Activated CD4-positive, CD25-positive, alpha-beta regulatory T cell treated with anti-CD3 and anti-CD28 coated beads, Interleukin-2, amount 50 U/mL, for 72 hours (primary cell): Measurements from ENCODE around the gene CDH23.

Experiments
- DNase-seq: peaks from one replicate; pipeline ENCODE4 v3.0.0; 2021

Gene CDH23

DNA sequence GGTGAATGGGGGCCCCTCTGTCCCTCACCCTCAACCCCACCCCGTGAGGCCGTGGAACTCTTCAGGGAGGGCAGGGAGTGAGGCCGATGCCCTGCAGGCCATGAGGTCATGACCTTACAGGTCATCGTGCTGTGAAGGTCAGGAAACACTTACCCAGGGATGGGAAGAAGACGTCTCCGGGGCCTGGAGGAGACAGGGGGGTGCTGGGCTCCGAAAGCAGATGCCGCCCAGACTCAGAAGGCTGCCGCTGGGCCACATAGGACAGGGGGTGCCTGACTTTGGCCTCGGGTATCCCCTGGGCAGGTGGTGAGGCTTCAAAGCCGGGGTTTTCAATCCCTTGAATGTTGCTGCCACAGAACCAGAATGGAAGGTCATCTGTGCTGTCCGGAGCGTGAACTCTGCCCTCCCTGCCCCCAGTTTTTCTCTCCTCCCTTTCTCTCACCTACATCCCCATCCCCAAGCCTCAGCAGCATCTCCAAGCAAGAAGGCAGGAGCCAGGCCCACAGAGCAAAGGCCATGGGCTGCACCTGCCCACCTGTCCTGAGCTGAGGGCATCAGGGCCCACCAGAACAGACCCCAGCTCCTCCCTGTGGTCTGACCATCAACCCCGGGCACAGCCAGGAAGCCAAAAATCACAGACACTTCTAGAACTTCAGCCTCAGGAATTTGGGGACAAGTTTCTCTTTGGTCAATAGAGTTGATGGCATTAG is 354.9 kb downstream of the CDH23 start:
- DNase-seq = no peak

- DNase-seq = no peak
These were observed 355.8 kb downstream of the CDH23 start for GRCh38 chr10:71752391-71753090.

GRCh38 chr10:71753091-71753959 is 356.6 kb downstream of the CDH23 start:
- DNase-seq = no peak

- no peak for DNase-seq
These were observed 357.3 kb downstream of the CDH23 start for GRCh38 chr10:71753960-71754505.

- DNase-seq = no peak
These were observed 357.8 kb downstream of the CDH23 start for GRCh38 chr10:71754562-71754961.

DNA sequence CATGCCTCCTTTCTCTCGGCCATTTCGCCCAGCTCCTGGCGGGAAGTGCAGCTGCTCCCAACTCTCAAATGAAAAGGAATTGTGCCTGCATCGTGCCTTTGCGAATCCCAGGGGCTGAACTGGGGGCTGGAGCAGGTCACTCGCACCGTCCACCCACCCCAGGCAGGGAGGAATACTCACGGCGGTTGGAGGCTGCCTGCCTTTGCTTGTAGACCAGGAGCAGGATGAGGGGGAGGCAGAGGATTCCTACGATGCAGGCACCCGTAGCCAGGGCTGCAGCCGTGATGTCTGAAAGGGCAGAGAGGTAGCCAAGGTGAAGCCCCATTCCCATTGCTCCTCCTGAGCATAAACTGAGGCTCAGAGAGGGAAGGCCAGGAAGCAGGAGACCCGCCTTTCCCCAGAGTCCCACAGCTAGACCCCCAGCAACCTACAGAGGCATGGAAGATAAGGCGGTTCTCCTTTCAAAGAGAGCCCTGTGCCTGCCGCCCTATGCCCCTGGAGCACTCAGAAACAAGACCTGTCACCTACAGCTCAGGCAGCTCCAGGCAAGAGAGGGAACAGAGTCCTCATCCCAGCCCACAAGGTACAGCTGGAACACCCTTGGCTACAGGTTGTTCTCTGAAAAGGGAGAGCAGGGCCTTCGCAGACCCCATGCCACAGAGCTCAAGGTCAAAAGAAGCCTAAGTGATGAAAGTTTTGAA is 358.6 kb downstream of the CDH23 start:
- no peak for DNase-seq

DNA sequence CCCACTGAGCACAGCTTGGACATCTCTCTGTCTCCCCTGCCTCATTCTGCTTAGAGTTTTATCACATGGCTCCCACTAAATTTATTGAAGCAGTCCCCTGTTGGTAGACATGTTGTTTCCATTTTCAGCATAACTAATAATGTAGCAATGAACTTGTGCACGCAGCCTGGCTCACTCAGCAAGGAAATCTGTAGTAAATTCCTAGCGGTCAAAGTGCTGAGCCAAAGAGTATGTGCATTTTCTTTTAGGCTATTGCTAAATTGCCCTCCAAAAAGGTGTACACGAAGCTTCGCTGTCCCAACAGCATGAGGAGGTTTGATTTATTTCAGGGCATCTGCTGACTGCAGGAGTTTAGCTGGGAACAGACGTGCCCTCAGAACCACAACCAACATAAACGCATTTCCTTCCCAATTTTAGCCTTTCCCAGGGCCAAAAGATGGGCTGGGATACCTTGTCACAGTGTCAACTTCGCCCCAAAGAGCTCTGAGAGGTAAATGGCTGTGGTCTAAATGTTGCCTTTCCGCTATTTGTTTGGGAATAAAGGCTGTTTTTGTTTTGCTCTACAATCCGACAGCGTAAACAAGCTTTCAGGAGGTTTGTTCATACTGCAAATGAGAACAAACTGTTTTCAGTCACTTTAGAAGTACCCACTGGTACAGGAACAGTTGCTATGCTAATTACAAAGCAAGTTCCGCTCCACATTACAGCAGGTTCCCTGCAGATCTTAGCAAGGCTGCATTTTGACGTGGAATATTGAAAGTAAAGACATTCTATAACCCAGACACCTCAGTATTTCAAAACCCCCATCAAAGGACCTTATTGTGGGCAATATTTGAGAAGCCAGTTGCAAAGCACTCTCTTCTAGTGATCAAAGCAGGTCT is 359.8 kb downstream of the CDH23 start:
- no peak for DNase-seq

DNA sequence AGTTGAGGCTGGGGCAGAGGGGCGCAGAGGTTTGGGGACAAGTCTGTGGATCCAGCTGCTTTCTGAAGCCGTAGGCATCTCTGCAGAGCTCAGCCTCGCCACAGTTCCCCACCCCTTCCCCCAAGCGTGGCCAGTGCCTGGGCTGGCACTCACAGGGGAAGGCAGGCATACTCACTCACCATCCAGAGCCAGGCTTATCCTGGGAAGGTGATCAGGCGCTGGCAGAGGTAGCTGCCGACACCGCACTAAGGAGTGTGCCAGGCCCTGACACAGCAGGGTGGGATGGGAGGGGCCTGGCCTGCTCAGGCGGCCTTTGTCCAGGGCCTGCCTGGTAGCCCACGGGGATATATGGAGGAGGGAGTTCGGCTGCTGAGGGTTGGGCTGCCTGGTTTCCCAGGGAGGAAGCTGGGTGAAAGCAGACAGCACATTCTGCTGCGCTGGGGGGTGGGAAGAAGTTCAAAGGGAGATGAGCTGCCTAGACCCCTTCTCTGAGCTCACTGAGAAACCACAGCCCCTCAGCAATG is 360.7 kb downstream of the CDH23 start:
- DNase-seq = no peak

- DNase-seq = no peak
These were observed 364.4 kb downstream of the CDH23 start for GRCh38 chr10:71761105-71761511.

- DNase-seq = no peak
These were observed 364.9 kb downstream of the CDH23 start for GRCh38 chr10:71761541-71762113.

GRCh38 chr10:71762324-71762723 is 365.6 kb downstream of the CDH23 start:
- DNase-seq = no peak

GRCh38 chr10:71763352-71764127 is 366.8 kb downstream of the CDH23 start:
- no peak for DNase-seq

GRCh38 chr10:71765176-71765904 is 368.6 kb downstream of the CDH23 start:
- DNase-seq = no peak

DNA sequence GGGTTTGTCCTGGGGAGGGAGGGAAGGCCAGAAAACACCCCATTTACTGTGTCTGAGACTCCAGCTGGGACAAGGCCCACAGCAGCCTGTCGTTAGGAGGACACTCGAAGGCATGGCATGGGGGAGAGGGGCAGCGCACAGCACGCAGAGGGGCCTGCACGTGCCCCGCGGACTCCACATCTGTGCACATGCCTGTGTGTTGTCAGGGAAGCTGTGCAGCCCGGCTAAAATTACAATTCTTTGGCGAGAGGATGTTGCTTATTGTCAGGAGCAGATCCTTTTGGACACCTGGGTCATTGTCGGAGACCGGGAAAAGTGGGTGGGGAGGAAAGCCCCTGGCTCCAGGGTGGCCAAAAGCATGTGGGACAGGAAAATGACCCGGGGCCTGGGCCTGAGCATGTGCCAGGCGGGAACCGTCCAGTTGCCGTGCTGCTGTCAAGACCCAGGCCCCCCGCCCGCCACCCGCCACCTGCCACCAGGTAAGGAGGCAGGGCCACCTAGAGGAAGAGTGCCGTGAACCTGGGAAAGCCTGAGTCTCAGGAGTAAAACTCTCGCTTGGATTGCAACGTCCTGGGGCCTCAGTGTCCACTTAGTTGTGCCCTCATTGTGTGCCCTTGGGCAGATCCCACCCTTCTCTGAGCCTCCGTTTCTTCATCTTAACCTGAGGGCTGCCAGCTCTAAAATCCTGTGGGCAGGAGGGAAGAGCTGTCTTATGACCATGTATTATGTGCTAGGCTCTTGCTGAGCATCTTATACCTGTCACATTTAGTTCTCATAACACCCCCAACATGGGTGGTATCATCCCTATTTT is 369.4 kb downstream of the CDH23 start:
- DNase-seq = no peak

- DNase-seq = no peak
These were observed 370.1 kb downstream of the CDH23 start for GRCh38 chr10:71766717-71767419.

GRCh38 chr10:71767420-71768035 is 370.8 kb downstream of the CDH23 start:
- no peak for DNase-seq

GRCh38 chr10:71769279-71769823 is 372.6 kb downstream of the CDH23 start:
- no peak for DNase-seq
